ENCODE results near the gene EOLA1. TPM values are rescaled to one million over a fixed set of nuclear protein-coding genes. Genes with fewer than 3 reads are reported as not detected.

The EOLA1 gene
- polyA plus RNA-seq (8.9 to 12.4 TPM (median 9.3 TPM) in 3 replicates), polyA minus RNA-seq (3.9 to 9.7 TPM (median 6.0 TPM) in 3 replicates)
- 9.7 TPM for polyA plus RNA-seq (2011; ENCODE audit: low read depth)
- 9.8 and 10.2 TPM in 2 replicates for polyA plus RNA-seq (2011; cell fraction: cytosol; rRNA removed)
- polyA plus RNA-seq (2011; cell fraction: nucleus; rRNA removed), result 23.0 and 26.5 TPM in 2 replicates
- polyA plus RNA-seq (2012; ENCODE audit: low replicate concordance), result 9.3 and 10.4 TPM in 2 replicates
- polyA minus RNA-seq (2011; cell fraction: cytosol; rRNA and poly(A)+ RNA removed), result 13.2 TPM
- 17.0 and 17.5 TPM in 2 replicates for polyA minus RNA-seq (2011; cell fraction: nucleus; rRNA and poly(A)+ RNA removed)

GRCh38 chrX:149540621-149541520, at the start of gene EOLA1:
Gene EOLA1, plus strand, starts transcription at chrX:149541012. Its CDS starts 4,619 bp downstream, at chrX:149545631.
- dilution Hi-C loops (cut with MboI; ENCODE audit: extremely low pct_ligation_motif_present, low sequenced_read_pairs), result no loop called here
- Histone ChIP-seq H3K9ac (ENCODE audit: control insufficient read depth, extremely low read depth, insufficient read depth, low read length) (peak within 1 kb of the TSS; percentile 72), H3K9me3 (ENCODE audit: control insufficient read depth, low read depth, low read length) (no peaks in the 10 kb centered on the region), H3K9me1 (ENCODE audit: control insufficient read depth, extremely low read depth, insufficient read depth, low read length) (no peaks in the 10 kb centered on the region), H4K20me1 (ENCODE audit: control insufficient read depth, extremely low read depth, insufficient read depth, low read length) (no peaks in the 10 kb centered on the region), H3K27ac (ENCODE audit: control insufficient read depth, insufficient read depth, low read length) (peak within 1 kb of the TSS; percentile 78), H3K4me2 (ENCODE audit: control insufficient read depth, extremely low read depth, insufficient read depth, low read depth, low read length) (peak within 1 kb of the TSS; percentile 75), H2AFZ (ENCODE audit: control insufficient read depth, low read length) (peak within 1 kb of the TSS; percentile 83), H3K79me2 (ENCODE audit: control insufficient read depth, insufficient read depth, low read length) (no peaks in the 10 kb centered on the region), H3K4me1 (ENCODE audit: control insufficient read depth, extremely low read depth, insufficient read depth, low read length) (peaks cover 5% of the 10 kb centered on the region), H3K36me3 (ENCODE audit: control insufficient read depth in 2 of 2, extremely low read depth in 1 of 2, insufficient read depth in 2 of 2, low read length in 2 of 2) (no peaks in the 10 kb centered on the region), H3K27me3 (ENCODE audit: control insufficient read depth, extremely low read depth, insufficient read depth, low read length) (no peaks in the 10 kb centered on the region), H3K4me3 (ENCODE audit: control insufficient read depth in 2 of 3, extremely low read depth in 1 of 3, insufficient read depth in 2 of 3, low read depth in 1 of 3, low read length in 3 of 3) (peak within 1 kb of the TSS; percentile 62 to 80 (median 77))
- TF ChIP-seq CTCF (optimal IDR thresholded peaks at IDR 0.05 in 1 of 3, IDR thresholded peaks at IDR 0.05 in 1 of 3, conservative IDR thresholded peaks at IDR 0.05 in 1 of 3; ENCODE audit: extremely low read depth in 1 of 3, insufficient read depth in 2 of 3, low read length in 3 of 3), result peak in 1 of 3 experiments; percentile 4
- no peak for TF ChIP-seq EZH2 (IDR thresholded peaks at IDR 0.05; ENCODE audit: low read length)
- DNase-seq (ENCODE audit: low read depth, low spot score) (peak; percentile 78), FAIRE-seq (peak; percentile 46)

- no peaks in the 10 kb centered on the region for H3K27me3 ChIP-seq (ENCODE audit: control insufficient read depth, extremely low read depth, insufficient read depth, low read length)
- peaks cover 25% of the 10 kb centered on the region for H3K4me1 ChIP-seq (ENCODE audit: control insufficient read depth, extremely low read depth, insufficient read depth, low read length)
- no peaks in the 10 kb centered on the region for H4K20me1 ChIP-seq (ENCODE audit: control insufficient read depth, extremely low read depth, insufficient read depth, low read length)
- no peak overlapping the region for H3K9ac ChIP-seq (ENCODE audit: control insufficient read depth, extremely low read depth, insufficient read depth, low read length)
- FAIRE-seq (no peak), DNase-seq (ENCODE audit: low read depth, low spot score) (no peak)
- dilution Hi-C loops (cut with MboI; ENCODE audit: extremely low pct_ligation_motif_present, low sequenced_read_pairs), result no loop called here
- H3K9me3 ChIP-seq (ENCODE audit: control insufficient read depth, low read depth, low read length), result no peaks in the 10 kb centered on the region
- no peak overlapping the region for H2AFZ ChIP-seq (ENCODE audit: control insufficient read depth, low read length)
- no peaks in the 10 kb centered on the region for H3K79me2 ChIP-seq (ENCODE audit: control insufficient read depth, insufficient read depth, low read length)
- no peaks in the 10 kb centered on the region for H3K9me1 ChIP-seq (ENCODE audit: control insufficient read depth, extremely low read depth, insufficient read depth, low read length)
- peaks cover 11 to 24% of the 10 kb centered on the region in 2 experiments for H3K36me3 ChIP-seq (ENCODE audit: control insufficient read depth in 2 of 2, extremely low read depth in 1 of 2, insufficient read depth in 2 of 2, low read length in 2 of 2)
- no peak overlapping the region for H3K4me3 ChIP-seq (ENCODE audit: control insufficient read depth in 2 of 3, extremely low read depth in 1 of 3, insufficient read depth in 2 of 3, low read depth in 1 of 3, low read length in 3 of 3)
- H3K27ac ChIP-seq (ENCODE audit: control insufficient read depth, insufficient read depth, low read length), result no peak overlapping the region
- TF ChIP-seq CTCF (optimal IDR thresholded peaks at IDR 0.05 in 1 of 3, IDR thresholded peaks at IDR 0.05 in 1 of 3, conservative IDR thresholded peaks at IDR 0.05 in 1 of 3; ENCODE audit: extremely low read depth in 1 of 3, insufficient read depth in 2 of 3, low read length in 3 of 3) (no peak), EZH2 (IDR thresholded peaks at IDR 0.05; ENCODE audit: low read length) (no peak)
- no peak overlapping the region for H3K4me2 ChIP-seq (ENCODE audit: control insufficient read depth, extremely low read depth, insufficient read depth, low read depth, low read length)
These were observed 49.0 kb upstream of the EOLA1 start for GRCh38 chrX:149491812-149492211.
